ENCODE results near the gene IVNS1ABP.
"Not testable (repeated sequence)": the region's sequence is repeated elsewhere in the genome, so short reads cannot be mapped to it uniquely, and the experiment has no call there.

IVNS1ABP gene

DNA sequence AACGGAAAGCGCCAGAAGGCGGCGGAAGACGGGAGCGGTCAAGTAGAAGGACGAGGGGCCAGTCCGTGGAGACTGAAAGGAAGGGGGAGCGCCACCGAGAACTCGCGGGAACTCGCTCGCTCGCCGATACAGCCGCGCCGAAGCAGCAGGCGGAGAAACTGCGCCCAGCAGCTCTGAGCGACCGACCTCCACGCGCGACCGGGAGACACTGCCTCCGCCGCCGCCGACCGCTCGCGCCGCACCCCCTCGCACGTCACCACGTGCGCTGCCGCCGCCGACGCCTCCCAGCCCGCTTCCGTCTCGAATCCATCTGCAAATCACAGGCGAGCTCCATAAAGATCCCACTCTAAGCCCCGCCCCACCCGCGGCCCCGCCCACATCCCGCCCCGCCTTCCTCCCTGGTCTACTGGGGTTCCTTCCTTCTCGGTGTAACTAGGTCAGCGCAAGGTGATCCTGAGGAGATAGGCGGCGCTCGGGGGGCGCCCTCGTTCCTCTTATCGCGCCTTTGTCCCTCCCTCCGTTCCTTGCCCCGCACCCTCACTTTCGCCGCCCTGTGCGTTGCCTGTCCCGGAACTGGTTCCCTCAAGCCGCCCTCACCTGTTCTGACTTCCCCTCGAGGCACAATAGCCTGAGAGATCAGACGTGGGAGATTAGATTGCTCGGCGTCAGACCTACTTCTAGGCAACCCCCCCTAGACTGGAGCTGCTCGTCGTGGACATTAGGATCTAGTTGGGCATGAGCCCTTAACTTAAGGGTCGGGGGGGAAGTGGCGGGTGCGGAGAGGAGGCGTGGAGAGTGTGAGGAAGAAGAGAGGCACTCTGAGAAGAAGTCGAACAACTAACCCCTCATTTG, at the start of gene IVNS1ABP:
TSS of gene IVNS1ABP (minus strand) at position 210 of the 852 bp plus-strand sequence. CDS start 7,750 bp downstream, outside the sequence.
- peak; percentile 91 for DNase-seq (ENCODE audit: low read depth)
- TF ChIP-seq CTCF (IDR thresholded peaks at IDR 0.05; ENCODE audit: low read length, missing control alignments), result peak; percentile 21

DNA sequence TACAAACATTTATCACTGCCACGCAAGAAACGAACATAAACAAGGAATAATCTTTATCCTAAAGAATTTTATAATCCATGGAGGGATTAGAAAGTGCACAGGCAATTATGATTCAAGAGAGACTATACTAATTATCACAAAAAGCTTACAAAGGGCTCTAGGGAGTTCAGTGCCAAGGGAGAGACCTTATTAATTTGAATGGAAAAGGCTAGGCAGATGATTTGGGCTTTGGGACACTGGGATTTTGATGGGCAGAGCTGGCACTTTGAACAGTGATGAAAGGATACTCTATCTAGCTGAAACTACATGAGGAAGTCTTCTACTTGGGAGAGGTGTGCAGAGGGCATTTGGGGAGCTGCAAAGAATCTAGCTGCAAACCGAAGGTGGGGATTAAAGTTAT, 48.9 kb upstream of the IVNS1ABP start:
- DNase-seq (ENCODE audit: low read depth), result no peak
- no peak for TF ChIP-seq CTCF (IDR thresholded peaks at IDR 0.05; ENCODE audit: low read length, missing control alignments)
- no peak overlapping the region for H3K4me3 ChIP-seq (replicated peaks; ENCODE audit: low read depth, low read length)

More for the DNA sequence above, at the start of gene IVNS1ABP:
- H3K4me3 ChIP-seq (replicated peaks; ENCODE audit: low read depth, low read length), result peak within 1 kb of the TSS; percentile 94

DNA sequence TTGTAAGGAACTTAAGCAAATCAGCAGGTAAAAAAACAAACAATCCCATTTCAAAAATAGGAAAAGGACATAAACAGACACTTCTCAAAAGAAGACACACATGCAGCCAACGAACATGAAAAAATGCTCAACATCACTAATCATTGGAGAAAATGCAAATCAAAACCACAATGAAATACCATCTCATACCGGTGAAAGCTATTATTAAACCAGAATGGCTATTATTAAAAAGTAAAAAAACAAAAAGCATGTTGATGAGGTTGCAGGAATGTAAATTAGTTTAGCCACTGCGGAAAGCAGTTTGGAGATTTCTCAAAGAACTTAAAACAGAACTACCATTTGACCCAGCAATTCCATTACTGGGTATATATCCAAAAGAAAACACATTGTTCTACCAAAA, 47.5 kb upstream of the IVNS1ABP start:
- not testable (repeated sequence) for H3K4me3 ChIP-seq (replicated peaks; ENCODE audit: low read depth, low read length); DNase-seq (ENCODE audit: low read depth)

DNA sequence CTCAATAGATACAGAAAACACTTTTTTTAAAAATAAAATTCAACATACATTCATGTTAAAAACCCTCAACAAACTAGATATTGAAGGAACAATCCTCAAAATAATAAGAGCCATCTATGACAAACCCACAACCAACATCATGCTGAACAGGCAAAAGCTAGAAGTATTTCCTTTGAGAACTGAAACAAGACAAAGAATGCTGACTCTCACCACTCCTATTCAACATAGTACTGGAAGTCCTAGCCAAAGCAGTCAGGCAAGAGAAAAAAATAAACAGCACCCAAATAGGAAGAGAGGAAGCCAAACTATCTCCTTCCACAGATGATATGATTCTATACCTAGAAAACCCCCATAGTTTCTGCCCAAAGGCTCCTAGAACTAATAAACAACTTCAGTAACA, 46.2 kb upstream of the IVNS1ABP start:
- TF ChIP-seq CTCF (IDR thresholded peaks at IDR 0.05; ENCODE audit: low read length, missing control alignments), result no peak
- no peak overlapping the region for H3K4me3 ChIP-seq (replicated peaks; ENCODE audit: low read depth, low read length)
- DNase-seq (ENCODE audit: low read depth), result no peak

DNA sequence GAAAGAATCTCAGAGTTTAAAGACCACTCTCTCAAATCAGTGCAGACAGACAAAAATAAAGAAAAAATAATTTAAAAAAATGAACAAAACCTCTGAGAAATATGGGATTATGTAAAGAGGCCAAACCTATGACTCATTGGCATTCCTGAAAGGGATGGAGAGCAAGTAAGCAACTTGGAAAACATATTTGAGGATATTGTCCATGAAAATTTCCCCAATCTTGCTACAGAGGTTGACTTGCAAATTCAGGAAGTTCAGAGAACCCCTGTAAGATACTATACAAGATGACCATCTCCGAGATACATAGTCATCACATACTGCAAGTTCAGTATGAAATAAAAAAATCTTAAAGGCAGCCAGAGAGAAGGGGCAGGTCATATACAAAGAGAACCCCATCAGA, 43.7 kb upstream of the IVNS1ABP start:
- no peak for TF ChIP-seq CTCF (IDR thresholded peaks at IDR 0.05; ENCODE audit: low read length, missing control alignments)
- no peak overlapping the region for H3K4me3 ChIP-seq (replicated peaks; ENCODE audit: low read depth, low read length)
- peak; percentile 56 for DNase-seq (ENCODE audit: low read depth)

- DNase-seq (ENCODE audit: low read depth), result no peak
- TF ChIP-seq CTCF (IDR thresholded peaks at IDR 0.05; ENCODE audit: low read length, missing control alignments), result no peak
- H3K4me3 ChIP-seq (replicated peaks; ENCODE audit: low read depth, low read length), result no peak overlapping the region
Measured at GRCh38 chr1:185358957-185359356, 41.9 kb upstream of the IVNS1ABP start.

DNA sequence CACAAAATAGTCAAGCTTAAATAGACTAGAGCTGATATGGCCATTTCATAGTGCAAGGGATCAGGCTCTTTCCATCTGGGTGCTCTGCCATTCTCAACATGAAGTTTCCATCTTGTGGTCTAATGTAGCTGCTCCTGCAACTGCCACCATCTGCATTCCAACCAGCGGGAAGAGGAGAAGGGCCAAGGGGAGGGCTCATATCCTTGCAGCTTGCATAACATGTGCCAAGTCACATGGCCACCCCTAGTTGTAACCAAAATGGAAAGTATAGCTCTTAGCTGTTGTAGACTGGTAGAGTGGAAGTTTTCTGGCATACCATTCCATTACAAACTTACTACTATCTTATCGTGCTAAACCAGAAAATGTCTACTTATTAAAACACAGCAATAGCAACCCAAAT, 38.9 kb upstream of the IVNS1ABP start:
- DNase-seq (ENCODE audit: low read depth), result no peak
- H3K4me3 ChIP-seq (replicated peaks; ENCODE audit: low read depth, low read length), result no peak overlapping the region
- no peak for TF ChIP-seq CTCF (IDR thresholded peaks at IDR 0.05; ENCODE audit: low read length, missing control alignments)

Measured in fibroblast of pulmonary artery (primary cell).